Measurements from ENCODE around the gene MUC13.

Gene MUC13

DNA sequence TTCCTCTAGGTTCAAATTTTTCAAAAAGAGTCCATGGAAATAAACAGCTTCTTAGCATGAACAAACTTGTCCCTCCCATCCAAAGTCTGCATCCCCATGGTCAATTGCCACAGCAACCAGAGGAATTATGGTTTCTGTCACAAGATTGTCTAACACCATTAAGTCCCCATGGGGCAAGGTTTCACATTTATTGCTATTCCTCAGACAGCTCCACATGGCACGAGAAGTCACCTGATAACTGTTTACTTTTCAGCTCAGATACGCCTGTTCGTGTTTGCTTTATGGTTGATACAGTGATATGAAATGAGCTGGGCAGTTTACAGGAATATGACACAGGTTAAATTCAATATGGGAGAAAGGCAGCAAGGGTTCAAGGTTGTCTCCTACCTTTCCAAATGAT lies 37.9 kb upstream of the MUC13 start:
- TF ChIP-seq, protein P1, sequence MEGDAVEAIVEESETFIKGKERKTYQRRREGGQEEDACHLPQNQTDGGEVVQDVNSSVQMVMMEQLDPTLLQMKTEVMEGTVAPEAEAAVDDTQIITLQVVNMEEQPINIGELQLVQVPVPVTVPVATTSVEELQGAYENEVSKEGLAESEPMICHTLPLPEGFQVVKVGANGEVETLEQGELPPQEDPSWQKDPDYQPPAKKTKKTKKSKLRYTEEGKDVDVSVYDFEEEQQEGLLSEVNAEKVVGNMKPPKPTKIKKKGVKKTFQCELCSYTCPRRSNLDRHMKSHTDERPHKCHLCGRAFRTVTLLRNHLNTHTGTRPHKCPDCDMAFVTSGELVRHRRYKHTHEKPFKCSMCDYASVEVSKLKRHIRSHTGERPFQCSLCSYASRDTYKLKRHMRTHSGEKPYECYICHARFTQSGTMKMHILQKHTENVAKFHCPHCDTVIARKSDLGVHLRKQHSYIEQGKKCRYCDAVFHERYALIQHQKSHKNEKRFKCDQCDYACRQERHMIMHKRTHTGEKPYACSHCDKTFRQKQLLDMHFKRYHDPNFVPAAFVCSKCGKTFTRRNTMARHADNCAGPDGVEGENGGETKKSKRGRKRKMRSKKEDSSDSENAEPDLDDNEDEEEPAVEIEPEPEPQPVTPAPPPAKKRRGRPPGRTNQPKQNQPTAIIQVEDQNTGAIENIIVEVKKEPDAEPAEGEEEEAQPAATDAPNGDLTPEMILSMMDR (IDR thresholded peaks at IDR 0.05; ENCODE audit: low read depth, low read length) = no peak
- no peak overlapping the region for H3K4me3 ChIP-seq (ENCODE audit: low read depth, low read length)

DNA sequence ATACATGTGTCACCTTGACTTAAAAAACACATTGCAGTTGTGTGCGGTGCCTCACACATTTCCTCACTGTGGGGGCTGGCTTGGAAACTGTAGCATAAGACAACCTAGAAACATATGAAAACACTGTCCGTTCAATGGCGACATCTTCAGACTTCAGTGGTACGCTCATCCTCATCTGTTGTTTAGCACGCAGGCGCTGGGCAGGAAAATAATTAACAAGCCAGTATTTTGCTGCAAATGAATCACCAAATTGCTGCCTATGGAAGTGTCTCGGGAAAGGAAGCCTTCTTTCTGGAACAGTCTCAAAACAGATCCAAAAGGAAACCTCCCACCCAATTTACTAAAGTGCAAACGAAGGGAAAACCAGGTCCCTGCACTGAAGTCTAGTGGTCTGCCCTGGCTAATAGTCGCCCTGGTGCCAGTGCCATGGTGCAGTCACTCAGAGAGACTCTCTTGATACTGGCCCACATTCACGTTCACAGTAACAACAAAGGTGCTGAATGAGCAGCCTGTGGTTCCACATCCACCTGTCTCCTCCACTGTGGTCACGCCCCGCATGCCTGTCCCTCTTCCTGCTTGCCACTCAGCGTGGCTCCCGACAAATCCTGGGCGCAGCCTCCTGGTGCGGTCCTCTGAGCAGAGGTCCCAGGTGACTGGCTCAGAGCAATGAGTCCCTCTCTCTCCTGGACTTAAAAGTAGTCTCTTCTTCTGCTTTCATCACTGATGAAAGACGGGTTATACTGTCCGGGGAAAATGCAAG lies 35.6 kb upstream of the MUC13 start:
- TF ChIP-seq, protein P1 (IDR thresholded peaks at IDR 0.05; ENCODE audit: low read depth, low read length) = no peak
- H3K4me3 ChIP-seq (ENCODE audit: low read depth, low read length) = no peak overlapping the region

DNA sequence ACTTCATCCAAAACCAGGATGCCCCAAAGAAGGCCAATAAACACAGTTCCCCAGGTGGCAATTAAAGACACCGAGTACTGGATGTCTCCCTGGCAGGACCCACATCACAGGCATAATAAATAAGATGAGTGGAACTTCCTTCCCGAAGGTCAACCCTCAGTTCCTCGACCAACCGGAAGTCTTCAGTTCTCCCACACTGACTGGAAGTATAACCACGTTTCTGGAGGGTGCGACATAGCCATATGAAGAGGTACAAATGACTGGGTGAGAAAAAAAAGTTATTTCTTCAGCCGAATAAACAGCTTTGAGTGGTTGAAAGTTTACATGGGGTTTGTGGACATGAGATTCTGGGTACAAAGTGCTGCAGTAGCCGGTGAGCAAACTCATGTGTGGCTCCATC lies 34.6 kb upstream of the MUC13 start:
- H3K4me3 ChIP-seq (ENCODE audit: low read depth, low read length) = no peak overlapping the region
- TF ChIP-seq, protein P1 (IDR thresholded peaks at IDR 0.05; ENCODE audit: low read depth, low read length) = no peak

DNA sequence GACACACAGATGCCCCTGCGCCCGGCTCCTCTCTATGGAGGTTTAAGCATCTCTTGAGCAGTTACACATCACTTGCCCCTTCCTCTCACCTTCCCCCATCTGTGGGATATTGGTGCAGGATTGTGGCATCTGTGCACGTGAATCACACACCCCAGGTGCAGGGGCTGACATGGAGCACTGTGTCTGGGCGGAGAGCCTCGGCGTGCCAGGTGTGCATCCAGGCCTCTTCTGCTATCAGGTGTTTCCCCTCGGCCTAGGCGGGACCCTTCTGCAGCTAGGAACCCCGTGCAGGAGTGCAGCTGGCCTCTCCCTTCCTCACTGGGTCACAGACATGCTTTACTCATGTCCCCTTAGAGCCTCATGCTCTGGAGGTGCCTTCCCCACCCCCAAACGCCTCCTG lies 33.4 kb upstream of the MUC13 start:
- no peak overlapping the region for H3K4me3 ChIP-seq (ENCODE audit: low read depth, low read length)
- TF ChIP-seq, protein P1 (IDR thresholded peaks at IDR 0.05; ENCODE audit: low read depth, low read length) = no peak

DNA sequence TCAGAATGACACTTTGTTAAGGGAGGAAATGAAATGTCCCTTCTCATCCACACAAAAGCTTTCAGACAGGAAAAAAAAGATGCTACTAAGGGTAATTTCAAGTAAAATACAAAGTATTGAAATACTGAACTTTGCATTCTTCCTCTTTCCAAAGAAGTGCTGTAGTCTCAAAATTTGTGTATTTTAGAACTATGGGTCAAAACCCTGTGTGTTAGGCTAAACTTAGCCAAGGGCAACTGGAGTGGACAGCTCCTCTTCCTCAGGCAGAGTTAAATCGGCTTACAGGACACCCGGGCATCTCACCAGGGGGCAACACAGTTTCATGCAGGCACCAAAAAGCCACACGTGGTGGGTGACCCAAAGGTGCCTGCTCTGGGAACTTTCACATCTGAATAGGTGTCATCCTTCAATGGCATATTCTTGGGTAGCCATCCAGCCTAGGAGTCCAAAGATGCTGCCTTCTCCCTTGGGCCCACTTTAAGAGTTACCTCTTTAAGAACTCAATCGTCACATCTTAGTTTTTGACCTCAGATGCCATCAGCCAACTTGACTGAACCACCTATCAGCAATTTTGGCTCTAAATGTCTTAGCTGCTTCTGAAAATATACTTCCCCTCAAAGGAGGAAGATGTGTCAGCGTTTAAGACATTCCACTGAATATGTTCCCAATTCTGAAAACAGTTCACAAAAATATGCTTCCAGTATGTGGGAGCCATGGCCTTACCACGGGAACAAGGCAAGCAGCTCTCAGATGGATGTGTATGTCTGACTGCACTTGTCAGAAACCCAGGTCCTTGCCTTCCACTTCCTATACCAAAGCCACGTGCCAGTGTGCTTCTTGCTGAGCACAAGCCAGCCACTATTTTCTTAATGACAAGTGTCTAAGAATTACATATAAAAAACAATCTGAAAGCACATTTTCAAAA lies 32.2 kb upstream of the MUC13 start:
- no peak overlapping the region for H3K4me3 ChIP-seq (ENCODE audit: low read depth, low read length)
- TF ChIP-seq, protein P1 (IDR thresholded peaks at IDR 0.05; ENCODE audit: low read depth, low read length) = no peak

DNA sequence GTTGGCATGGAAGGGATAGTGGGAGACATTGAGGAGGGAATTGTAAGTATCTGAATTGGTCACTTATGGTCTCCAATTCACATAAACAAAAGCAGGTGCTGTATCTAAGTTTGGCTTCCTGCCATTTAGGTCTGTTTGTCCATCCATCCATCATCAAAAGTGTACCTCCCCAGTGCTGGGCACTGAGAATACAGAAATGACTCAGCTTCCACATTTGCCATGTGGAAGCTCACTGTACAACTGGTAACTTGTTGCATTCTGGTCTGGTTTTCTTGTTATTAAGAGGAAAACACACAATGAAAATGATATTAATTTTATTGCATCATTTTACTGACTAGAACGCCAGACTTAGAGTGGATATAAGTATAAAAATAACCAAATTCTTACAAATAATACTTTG lies 30.9 kb upstream of the MUC13 start:
- TF ChIP-seq, protein P1 (IDR thresholded peaks at IDR 0.05; ENCODE audit: low read depth, low read length) = no peak

DNA sequence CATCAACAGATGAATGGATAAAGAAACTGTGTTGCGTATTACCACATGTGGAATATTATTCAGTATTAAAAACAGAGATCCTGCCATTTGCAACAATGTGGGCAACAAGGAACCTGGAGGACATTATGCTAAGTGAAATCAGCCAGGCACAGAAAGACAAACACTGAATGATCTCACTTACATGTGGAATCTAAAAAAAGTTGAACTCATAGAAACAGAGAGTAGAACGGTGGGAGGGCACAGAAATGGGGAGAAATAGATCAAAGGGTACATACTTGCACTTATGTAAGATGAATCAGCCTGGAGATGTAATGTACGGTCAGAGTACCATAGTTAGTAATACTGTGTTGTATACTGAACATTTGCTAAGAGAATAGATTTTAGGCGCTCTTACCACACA lies 29.8 kb upstream of the MUC13 start:
- no peak overlapping the region for H3K4me3 ChIP-seq (ENCODE audit: low read depth, low read length)
- TF ChIP-seq, protein P1 (IDR thresholded peaks at IDR 0.05; ENCODE audit: low read depth, low read length) = no peak

More for the DNA sequence above, 30.9 kb upstream of the MUC13 start:
- H3K4me3 ChIP-seq (ENCODE audit: low read depth, low read length) = no peak overlapping the region

Data from WI38 (cell line).